Coronary artery (tissue), 2 donors: ENCODE measurements around the gene TACC2.

ENCODE experiments used
- DNase-seq: peaks from one replicate; pipeline ENCODE4 v3.0.0-alpha.2; 2017; ENCODE audit warnings: low spot score
- H3K27ac ChIP-seq, 2 donors: fragments of 200-600 bp; sonication (generic); one replicate each; pipeline ENCODE4 v1.5.1; 2016 to 2019
- H3K4me3 ChIP-seq: fragments of 200-600 bp; sonication (generic); 2 replicates; pipeline ENCODE4 v1.5.1; 2016; ENCODE audit warnings: mild to moderate bottlenecking, moderate library complexity
- TF ChIP-seq, protein P1 (sequence below): fragments of 200-600 bp; sonication (generic); IDR thresholded peaks from one replicate; pipeline ENCODE4 v1.5.1; 2019; ENCODE audit warnings: antibody characterized with exemption

Gene TACC2

DNA sequence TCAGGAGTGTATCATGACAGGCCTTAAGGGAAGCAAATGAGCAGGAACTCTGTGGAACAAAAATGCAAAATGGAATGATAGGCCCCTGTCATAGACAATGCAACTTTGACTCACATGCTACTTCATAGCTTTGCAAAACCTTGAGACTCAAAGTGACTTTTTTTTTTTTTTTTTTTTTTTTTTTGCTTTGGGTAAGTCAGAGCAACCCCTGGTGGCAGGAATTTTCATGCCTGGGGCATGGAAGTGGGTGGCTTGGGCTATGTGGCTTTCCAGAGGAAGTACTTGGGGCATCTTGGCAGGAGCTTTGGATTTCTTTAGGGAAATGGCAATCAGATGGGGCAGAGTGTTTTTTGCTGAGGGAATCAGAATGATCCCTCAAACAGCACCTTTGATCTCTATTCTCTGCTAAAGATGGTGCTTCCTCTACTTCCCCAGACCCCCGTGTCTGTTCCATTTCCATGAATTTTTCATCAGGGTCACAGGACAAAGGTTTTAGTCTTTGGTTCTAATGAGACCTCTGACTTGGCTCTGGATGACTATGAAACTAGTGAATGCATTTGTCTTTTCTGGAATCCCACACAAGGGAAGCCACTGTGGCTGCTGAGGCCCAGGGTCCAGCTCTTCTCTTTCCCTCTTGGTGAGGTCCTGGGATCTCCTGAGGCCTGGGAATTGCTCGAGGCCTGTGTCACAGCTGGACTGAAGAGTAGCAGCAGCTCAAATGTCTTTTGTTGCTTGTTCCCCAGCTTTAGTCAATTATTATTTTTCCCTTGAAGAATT is 62.8 kb downstream of the TACC2 start:
- Histone ChIP-seq H3K27ac (peak overlapping the region in 1 of 2 donors; percentile 72), H3K4me3 (no peak overlapping the region)
- DNase-seq = no peak
- TF ChIP-seq, protein P1, sequence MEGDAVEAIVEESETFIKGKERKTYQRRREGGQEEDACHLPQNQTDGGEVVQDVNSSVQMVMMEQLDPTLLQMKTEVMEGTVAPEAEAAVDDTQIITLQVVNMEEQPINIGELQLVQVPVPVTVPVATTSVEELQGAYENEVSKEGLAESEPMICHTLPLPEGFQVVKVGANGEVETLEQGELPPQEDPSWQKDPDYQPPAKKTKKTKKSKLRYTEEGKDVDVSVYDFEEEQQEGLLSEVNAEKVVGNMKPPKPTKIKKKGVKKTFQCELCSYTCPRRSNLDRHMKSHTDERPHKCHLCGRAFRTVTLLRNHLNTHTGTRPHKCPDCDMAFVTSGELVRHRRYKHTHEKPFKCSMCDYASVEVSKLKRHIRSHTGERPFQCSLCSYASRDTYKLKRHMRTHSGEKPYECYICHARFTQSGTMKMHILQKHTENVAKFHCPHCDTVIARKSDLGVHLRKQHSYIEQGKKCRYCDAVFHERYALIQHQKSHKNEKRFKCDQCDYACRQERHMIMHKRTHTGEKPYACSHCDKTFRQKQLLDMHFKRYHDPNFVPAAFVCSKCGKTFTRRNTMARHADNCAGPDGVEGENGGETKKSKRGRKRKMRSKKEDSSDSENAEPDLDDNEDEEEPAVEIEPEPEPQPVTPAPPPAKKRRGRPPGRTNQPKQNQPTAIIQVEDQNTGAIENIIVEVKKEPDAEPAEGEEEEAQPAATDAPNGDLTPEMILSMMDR = peak; percentile 64

DNA sequence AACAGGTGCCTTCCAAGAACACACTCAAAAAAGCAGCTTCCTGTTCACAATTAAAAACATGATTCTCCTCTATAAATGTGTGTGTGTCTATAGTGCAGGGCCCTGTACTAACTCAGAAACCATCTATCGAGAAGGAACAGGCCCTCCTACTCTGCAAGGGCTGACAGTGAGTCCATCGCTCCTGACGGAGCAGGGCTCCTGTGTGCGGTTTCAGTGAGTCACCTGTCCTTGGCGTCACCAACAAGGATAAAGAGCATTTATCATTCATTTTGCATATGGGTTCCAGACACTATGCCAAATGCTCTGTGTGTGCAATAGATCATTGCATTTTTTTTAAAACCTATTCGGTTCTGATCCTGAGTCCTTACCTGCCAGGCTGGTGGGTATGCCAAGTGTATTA is 63.7 kb downstream of the TACC2 start:
- no peak for DNase-seq
- H3K27ac ChIP-seq = no peak overlapping the region
- H3K4me3 ChIP-seq = no peak overlapping the region
- TF ChIP-seq, protein P1 = no peak

DNA sequence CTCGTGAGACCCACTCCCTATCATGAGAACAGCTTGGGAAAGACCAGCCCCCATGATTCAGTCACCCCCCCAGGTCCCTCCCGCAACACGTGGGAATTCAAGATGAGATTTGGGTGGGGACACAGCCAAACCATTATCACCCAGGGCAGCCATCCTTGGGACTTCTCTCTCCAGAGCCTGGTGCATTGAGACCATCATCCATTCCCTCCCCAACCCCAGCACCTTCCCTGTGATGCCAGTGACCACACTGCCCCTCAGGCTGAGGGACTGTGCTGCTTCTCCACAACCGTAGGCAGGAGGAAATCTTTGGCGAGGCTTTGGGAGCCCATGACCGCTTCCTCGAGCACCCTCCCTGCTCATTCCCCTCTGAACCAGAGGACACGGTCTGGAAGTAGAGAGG is 64.4 kb downstream of the TACC2 start:
- Histone ChIP-seq H3K27ac (no peak overlapping the region), H3K4me3 (no peak overlapping the region)
- DNase-seq = no peak
- TF ChIP-seq, protein P1 = no peak

DNA sequence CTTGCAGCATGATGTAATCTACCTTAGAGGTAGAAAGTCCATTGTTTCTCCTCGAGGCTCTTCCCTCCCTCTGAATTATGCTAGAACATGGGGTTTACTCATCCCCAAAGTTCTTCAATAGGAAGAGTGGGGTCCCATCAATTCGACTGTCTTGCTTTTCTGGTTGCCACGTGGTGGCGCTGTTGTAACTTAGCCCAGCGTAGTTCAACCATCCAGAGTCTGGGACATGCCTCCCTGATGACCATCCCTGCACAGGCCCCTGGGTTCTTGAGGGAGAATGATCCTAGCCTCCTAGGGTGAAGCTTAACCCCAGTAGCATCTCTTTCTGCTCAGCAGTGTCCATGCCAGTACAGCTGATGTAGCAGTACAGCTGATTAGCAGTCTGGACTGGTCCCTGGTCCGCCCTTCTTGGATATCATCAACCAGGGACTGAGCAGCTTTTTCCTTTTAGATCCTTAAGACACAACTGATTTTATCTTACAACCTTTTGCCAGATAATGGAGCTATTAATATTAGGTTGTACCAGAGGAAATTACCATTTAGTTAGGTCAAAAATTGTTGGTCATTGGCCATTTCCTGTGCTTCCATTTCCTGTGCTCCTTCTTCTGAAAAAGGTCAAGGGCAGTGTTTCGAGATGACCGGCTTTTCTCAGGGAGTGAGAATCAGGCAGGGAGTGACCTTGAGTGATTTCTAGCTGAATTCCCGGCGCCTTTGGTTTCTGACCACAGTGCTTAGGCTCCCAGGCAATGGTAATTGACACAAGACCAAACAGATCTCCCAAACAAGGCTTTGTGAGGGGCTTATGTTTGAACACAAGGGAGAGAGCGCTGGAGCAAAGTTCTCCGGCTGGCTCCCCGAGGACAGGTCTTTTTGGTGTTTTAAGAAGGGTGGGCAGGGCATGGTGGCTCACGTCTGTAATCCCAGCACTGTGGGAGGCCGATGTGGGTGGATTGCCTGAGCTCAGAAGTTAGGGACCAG is 65.4 kb downstream of the TACC2 start:
- TF ChIP-seq, protein P1 = peak; percentile 45
- no peak overlapping the region for H3K4me3 ChIP-seq
- peak overlapping the region in 1 of 2 donors; percentile 54 for H3K27ac ChIP-seq
- no peak for DNase-seq

DNA sequence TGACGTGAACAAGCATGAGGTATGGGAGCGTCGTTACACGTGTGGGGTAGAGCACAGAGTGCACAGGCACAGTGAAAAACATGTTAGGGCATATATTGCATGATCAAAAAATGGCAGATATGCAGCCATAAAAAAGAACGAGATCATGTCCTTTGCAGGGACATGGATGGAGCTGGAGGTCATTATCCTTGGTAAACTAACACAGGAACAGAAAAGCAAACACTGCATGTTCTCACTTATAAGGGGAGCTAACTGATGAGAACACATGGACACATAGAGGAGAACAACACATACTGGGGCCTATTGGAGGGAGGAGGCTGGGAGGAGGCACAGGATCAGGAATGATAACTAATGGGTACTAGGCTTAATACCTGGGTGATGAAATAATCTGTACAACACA is 66.3 kb downstream of the TACC2 start:
- Histone ChIP-seq H3K4me3 (no peak overlapping the region), H3K27ac (no peak overlapping the region)
- TF ChIP-seq, protein P1 = no peak
- DNase-seq = no peak

DNA sequence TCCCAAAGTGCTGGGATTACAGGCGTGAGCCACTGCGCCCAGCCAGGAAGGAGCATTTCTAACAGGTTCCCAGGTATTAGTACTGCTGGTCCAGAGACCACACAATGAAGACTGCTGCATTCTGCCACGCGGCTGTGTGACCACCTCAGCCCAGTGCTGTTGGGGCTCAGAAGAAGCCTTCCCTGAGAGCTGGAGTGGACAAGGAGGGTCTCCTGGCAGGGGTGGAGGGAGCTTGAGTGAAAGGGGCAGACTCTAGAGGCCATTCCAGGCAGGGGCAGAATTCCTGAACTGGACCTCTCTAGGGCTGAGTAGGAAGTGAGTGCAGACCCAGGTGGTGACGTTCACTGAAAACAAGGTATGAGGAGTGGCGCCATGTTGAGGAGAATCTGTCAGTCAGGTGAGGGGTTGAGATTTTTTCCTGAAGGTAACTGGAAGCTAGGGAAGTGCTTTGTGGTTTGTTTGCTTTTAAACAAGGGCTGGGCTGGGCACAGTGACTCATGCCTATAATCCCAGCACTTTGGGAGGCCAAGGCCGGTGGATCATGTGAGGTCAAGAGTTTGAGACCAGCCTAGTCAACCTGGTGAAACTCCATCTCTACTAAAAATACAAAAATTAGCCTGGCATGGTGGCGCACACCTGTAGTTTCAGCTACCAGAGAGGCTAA is 67.6 kb downstream of the TACC2 start:
- TF ChIP-seq, protein P1 = no peak
- Histone ChIP-seq H3K27ac (no peak overlapping the region), H3K4me3 (no peak overlapping the region)
- no peak for DNase-seq
